HL-60 (cell line): Measurements from ENCODE around the gene TSHZ3.

Source experiments
- DNase-seq, 2 experiments: peaks; one replicate each; pipeline ENCODE4 v3.0.0-alpha.2; 2010 to 2020; ENCODE audit warnings: low read depth in 1 of 2, low spot score in 1 of 2
- H3K27ac ChIP-seq: fragments of 250-450 bp; sonication (Bioruptor Pico); replicated peaks from 2 replicates; pipeline ENCODE4 v1.5.1; 2020; ENCODE audit warnings: mild to moderate bottlenecking, moderate library complexity
- H3K27me3 ChIP-seq: fragments of 250-450 bp; sonication (Bioruptor Pico); 2 replicates; pipeline ENCODE4 v1.5.1; 2021; ENCODE audit warnings: mild to moderate bottlenecking, moderate library complexity; ENCODE audit not compliant: insufficient read depth, poor library complexity, severe bottlenecking
- H3K4me3 ChIP-seq: replicated peaks from 2 replicates; pipeline ENCODE4 v1.5.1; 2011; ENCODE audit warnings: mild to moderate bottlenecking, control low read depth, low read length; ENCODE audit not compliant: insufficient read depth
- CTCF ChIP-seq: IDR thresholded peaks from one replicate; pipeline ENCODE4 v1.5.1; 2011; ENCODE audit warnings: low read length, control low read depth, inconsistent platforms; ENCODE audit not compliant: insufficient read depth
- GABPA ChIP-seq: IDR thresholded peaks from 2 replicates; pipeline ENCODE4 v1.6.1; 2012; ENCODE audit warnings: low read depth
- POLR2AphosphoS5 ChIP-seq: IDR thresholded peaks from 2 replicates; pipeline ENCODE4 v1.6.1; 2012; ENCODE audit warnings: low read depth
- SPI1 ChIP-seq: IDR thresholded peaks from 2 replicates; pipeline ENCODE4 v1.6.1; 2012; ENCODE audit warnings: low read depth, mild to moderate bottlenecking, borderline replicate concordance
- TF ChIP-seq, protein P1 (sequence below): IDR thresholded peaks from 2 replicates; pipeline ENCODE4 v1.6.1; 2012; ENCODE audit warnings: low read depth; ENCODE audit not compliant: insufficient replicate concordance

Gene TSHZ3

GRCh38 chr19:31255174-31255799 is 93.9 kb downstream of the TSHZ3 start:
- TF ChIP-seq GABPA (no peak), POLR2AphosphoS5 (no peak), SPI1 (no peak), CTCF (no peak)
- TF ChIP-seq, protein P1, sequence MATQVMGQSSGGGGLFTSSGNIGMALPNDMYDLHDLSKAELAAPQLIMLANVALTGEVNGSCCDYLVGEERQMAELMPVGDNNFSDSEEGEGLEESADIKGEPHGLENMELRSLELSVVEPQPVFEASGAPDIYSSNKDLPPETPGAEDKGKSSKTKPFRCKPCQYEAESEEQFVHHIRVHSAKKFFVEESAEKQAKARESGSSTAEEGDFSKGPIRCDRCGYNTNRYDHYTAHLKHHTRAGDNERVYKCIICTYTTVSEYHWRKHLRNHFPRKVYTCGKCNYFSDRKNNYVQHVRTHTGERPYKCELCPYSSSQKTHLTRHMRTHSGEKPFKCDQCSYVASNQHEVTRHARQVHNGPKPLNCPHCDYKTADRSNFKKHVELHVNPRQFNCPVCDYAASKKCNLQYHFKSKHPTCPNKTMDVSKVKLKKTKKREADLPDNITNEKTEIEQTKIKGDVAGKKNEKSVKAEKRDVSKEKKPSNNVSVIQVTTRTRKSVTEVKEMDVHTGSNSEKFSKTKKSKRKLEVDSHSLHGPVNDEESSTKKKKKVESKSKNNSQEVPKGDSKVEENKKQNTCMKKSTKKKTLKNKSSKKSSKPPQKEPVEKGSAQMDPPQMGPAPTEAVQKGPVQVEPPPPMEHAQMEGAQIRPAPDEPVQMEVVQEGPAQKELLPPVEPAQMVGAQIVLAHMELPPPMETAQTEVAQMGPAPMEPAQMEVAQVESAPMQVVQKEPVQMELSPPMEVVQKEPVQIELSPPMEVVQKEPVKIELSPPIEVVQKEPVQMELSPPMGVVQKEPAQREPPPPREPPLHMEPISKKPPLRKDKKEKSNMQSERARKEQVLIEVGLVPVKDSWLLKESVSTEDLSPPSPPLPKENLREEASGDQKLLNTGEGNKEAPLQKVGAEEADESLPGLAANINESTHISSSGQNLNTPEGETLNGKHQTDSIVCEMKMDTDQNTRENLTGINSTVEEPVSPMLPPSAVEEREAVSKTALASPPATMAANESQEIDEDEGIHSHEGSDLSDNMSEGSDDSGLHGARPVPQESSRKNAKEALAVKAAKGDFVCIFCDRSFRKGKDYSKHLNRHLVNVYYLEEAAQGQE: no peak
- H3K4me3 ChIP-seq: no peak overlapping the region
- no peak for DNase-seq
- H3K27ac ChIP-seq: no peak overlapping the region
- no peaks in the 10 kb centered on the region for H3K27me3 ChIP-seq

- no peak for DNase-seq
- H3K27ac ChIP-seq: no peak overlapping the region
- H3K4me3 ChIP-seq: no peak overlapping the region
- TF ChIP-seq CTCF: no peak
- no peak for TF ChIP-seq SPI1
- TF ChIP-seq, protein P1: no peak
- no peak for TF ChIP-seq POLR2AphosphoS5
- TF ChIP-seq GABPA: no peak
- H3K27me3 ChIP-seq: no peaks in the 10 kb centered on the region
Observed at GRCh38 chr19:31254611-31255010, 94.6 kb downstream of the TSHZ3 start.

- Histone ChIP-seq H3K27ac (no peak overlapping the region), H3K4me3 (no peak overlapping the region), H3K27me3 (no peaks in the 10 kb centered on the region)
- TF ChIP-seq POLR2AphosphoS5 (no peak), SPI1 (no peak), CTCF (no peak), GABPA (no peak)
- TF ChIP-seq, protein P1: no peak
- no peak for DNase-seq
Observed at GRCh38 chr19:31254180-31254551, 95.1 kb downstream of the TSHZ3 start.
